ENCODE results near the gene ZCCHC9.

DNA sequence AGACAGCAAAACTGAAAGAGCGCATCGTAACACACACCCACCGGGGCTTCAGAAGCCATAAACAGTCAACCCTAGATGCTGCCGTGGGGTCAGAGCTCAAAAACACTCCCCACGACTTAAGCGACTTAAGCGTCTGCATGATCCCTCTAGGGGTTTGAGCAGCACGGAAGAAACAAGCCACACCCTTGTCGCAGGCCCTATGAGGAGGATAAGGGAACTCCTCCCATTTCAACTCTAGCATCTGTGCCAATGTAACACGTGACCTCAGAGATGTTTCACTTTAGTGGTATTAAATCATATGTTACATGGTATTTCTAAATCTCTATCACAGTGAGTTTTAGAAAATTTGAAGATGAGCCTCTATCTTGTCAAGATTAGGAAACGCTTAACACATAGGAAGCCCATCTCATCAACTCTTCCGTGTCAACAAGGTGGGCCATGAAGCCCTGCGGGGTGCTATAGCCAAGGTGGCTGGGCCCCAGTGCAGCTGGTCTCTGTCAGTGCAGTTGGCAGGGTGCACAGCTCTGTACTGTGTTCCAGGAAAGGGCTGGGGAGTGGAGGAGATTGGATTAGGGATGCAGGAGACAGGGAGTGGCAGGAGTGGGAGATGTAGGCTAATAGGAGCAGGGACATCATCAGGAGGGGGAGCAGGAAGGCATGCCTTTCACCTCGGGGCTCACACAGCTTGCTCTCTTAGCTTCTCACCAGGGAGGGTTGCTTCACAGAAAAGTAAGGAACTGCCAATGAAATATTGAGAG, 33.1 kb downstream of the ZCCHC9 start:
- no peak for TF ChIP-seq POLR2A (IDR thresholded peaks at IDR 0.05)
- no peak for TF ChIP-seq CTCF (IDR thresholded peaks at IDR 0.05)

Data from uterus (tissue), 2 donors.